NCI-H2029 treated with DMSO at 0.1 percent for 48 hours (cell line): ENCODE data around the gene GDF15.
A peak's percentile ranks its signal among the peaks of the same experiment; 100 is the strongest.

Source experiments
- DNase-seq: peaks from one replicate; lab custom pipeline; 2025; lab: John Stamatoyannopoulos, UW

The GDF15 gene

GRCh38 chr19:18419195-18419698 is 33.3 kb downstream of the GDF15 start, which contains the start of gene SSBP4:
Gene SSBP4 (plus strand): TSS chr19:18419398. CDS start chr19:18419649, 251 bp downstream.
- DNase-seq, result peak; percentile 35

- no peak for DNase-seq
These were observed 33.9 kb downstream of the GDF15 start for GRCh38 chr19:18419699-18420460.

GRCh38 chr19:18420930-18421329 is 35.0 kb downstream of the GDF15 start:
- DNase-seq, result no peak

GRCh38 chr19:18421371-18421959 is 35.5 kb downstream of the GDF15 start:
- no peak for DNase-seq

- no peak for DNase-seq
These were observed 36.7 kb downstream of the GDF15 start for GRCh38 chr19:18422530-18423191.

- DNase-seq, result no peak
These were observed 37.5 kb downstream of the GDF15 start for GRCh38 chr19:18423258-18424020.

- DNase-seq, result no peak
These were observed 38.3 kb downstream of the GDF15 start for GRCh38 chr19:18424122-18424889.

- DNase-seq, result no peak
These were observed 39.0 kb downstream of the GDF15 start for GRCh38 chr19:18424890-18425514.

- DNase-seq, result no peak
These were observed 39.8 kb downstream of the GDF15 start for GRCh38 chr19:18425515-18426415.

GRCh38 chr19:18426416-18426767 is 40.4 kb downstream of the GDF15 start:
- DNase-seq, result no peak

GRCh38 chr19:18427080-18427742 is 41.3 kb downstream of the GDF15 start:
- DNase-seq, result no peak

GRCh38 chr19:18427743-18428113 is 41.8 kb downstream of the GDF15 start:
- DNase-seq, result no peak

GRCh38 chr19:18428173-18428786 is 42.3 kb downstream of the GDF15 start:
- no peak for DNase-seq

GRCh38 chr19:18428787-18429674 is 43.1 kb downstream of the GDF15 start:
- peak; percentile 59 for DNase-seq

- no peak for DNase-seq
These were observed 43.9 kb downstream of the GDF15 start for GRCh38 chr19:18429717-18430416.

GRCh38 chr19:18430417-18431144 is 44.6 kb downstream of the GDF15 start:
- no peak for DNase-seq
